Keratinocyte (primary cell): Measurements from ENCODE around the gene TARBP2.

Experiments used
- CTCF ChIP-seq, 3 experiments: IDR thresholded peaks in 1 of 3; conservative IDR thresholded peaks in 1 of 3; optimal IDR thresholded peaks in 1 of 3; 2 replicates in 2 of 3; 3 replicates in 1 of 3; pipeline versions ENCODE3 to v1.5.1; 2011; ENCODE audit warnings: low read length in 3 of 3, mild to moderate bottlenecking in 3 of 3, moderate library complexity in 2 of 3, control low read depth in 1 of 3, inconsistent platforms in 1 of 3; ENCODE audit not compliant: insufficient read depth in 2 of 3; ENCODE audit errors: extremely low read depth in 1 of 3
- EZH2 ChIP-seq: IDR thresholded peaks from one replicate; pipeline ENCODE4 v1.6.1; 2012; ENCODE audit warnings: inconsistent platforms, mild to moderate bottlenecking, low read length, moderate library complexity

GRCh38 chr12:53507603-53507885 lies 6.5 kb downstream of the TARBP2 start:
- no peak for TF ChIP-seq CTCF (optimal IDR thresholded peaks at IDR 0.05 in 1 of 3, IDR thresholded peaks at IDR 0.05 in 1 of 3, conservative IDR thresholded peaks at IDR 0.05 in 1 of 3; ENCODE audit: extremely low read depth in 1 of 3, insufficient read depth in 2 of 3, low read length in 3 of 3)
- TF ChIP-seq EZH2: no peak
